ENCODE data around the gene PIK3R6.

DNA sequence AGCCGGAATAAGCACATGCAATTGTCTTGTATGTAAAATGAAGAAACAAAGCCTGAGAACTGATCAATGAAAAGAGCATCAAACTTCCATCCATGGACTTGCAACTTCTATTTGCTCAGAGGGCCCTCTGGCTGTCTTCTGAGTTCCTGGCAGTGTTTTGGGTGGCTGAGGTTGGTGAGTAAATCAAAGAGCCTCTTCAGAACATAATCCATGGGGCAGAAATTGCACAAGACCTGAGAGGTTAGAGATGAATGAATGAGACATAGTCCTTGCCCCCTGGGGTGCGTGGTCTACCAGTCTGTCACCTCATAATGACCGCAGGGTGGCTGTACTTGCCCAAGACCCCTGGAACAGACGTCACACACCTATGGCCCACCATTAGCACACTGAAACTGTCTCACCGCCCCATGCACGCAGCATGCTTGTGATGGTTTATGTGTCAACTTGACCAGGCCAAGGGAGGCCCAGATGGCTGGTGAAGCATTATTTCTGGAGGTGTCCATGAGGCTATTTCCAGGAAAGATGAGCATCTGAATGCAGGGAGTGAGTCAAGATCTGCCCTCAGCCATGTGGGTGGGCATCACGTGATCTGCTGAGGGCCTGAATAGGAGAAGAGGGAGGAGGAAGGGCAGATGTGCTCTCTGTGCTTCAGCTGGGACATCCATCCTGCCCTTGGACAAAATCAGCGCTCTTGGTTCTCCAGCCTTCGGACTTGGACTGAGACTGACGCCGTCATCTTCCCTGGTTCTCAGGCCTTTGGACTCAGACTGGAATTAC, 8.3 kb downstream of the PIK3R6 start:
- TF ChIP-seq, protein P1, sequence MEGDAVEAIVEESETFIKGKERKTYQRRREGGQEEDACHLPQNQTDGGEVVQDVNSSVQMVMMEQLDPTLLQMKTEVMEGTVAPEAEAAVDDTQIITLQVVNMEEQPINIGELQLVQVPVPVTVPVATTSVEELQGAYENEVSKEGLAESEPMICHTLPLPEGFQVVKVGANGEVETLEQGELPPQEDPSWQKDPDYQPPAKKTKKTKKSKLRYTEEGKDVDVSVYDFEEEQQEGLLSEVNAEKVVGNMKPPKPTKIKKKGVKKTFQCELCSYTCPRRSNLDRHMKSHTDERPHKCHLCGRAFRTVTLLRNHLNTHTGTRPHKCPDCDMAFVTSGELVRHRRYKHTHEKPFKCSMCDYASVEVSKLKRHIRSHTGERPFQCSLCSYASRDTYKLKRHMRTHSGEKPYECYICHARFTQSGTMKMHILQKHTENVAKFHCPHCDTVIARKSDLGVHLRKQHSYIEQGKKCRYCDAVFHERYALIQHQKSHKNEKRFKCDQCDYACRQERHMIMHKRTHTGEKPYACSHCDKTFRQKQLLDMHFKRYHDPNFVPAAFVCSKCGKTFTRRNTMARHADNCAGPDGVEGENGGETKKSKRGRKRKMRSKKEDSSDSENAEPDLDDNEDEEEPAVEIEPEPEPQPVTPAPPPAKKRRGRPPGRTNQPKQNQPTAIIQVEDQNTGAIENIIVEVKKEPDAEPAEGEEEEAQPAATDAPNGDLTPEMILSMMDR (IDR thresholded peaks at IDR 0.05; ENCODE audit: insufficient read depth, low read length), result no peak
- TF ChIP-seq, protein P2, sequence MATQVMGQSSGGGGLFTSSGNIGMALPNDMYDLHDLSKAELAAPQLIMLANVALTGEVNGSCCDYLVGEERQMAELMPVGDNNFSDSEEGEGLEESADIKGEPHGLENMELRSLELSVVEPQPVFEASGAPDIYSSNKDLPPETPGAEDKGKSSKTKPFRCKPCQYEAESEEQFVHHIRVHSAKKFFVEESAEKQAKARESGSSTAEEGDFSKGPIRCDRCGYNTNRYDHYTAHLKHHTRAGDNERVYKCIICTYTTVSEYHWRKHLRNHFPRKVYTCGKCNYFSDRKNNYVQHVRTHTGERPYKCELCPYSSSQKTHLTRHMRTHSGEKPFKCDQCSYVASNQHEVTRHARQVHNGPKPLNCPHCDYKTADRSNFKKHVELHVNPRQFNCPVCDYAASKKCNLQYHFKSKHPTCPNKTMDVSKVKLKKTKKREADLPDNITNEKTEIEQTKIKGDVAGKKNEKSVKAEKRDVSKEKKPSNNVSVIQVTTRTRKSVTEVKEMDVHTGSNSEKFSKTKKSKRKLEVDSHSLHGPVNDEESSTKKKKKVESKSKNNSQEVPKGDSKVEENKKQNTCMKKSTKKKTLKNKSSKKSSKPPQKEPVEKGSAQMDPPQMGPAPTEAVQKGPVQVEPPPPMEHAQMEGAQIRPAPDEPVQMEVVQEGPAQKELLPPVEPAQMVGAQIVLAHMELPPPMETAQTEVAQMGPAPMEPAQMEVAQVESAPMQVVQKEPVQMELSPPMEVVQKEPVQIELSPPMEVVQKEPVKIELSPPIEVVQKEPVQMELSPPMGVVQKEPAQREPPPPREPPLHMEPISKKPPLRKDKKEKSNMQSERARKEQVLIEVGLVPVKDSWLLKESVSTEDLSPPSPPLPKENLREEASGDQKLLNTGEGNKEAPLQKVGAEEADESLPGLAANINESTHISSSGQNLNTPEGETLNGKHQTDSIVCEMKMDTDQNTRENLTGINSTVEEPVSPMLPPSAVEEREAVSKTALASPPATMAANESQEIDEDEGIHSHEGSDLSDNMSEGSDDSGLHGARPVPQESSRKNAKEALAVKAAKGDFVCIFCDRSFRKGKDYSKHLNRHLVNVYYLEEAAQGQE (IDR thresholded peaks at IDR 0.05; ENCODE audit: insufficient replicate concordance, low read depth), result no peak
- TF ChIP-seq POLR2AphosphoS5 (IDR thresholded peaks at IDR 0.05; ENCODE audit: low read depth), result no peak
- TF ChIP-seq GABPA (IDR thresholded peaks at IDR 0.05; ENCODE audit: low read depth), result no peak
- TF ChIP-seq SPI1 (IDR thresholded peaks at IDR 0.05; ENCODE audit: borderline replicate concordance, low read depth), result no peak

Measured in HL-60 (cell line).